H1 (cell line): ENCODE results near the gene REPIN1. TPM values are rescaled to one million over a fixed set of nuclear protein-coding genes. Genes with fewer than 3 reads are reported as not detected.
A peak's percentile ranks its signal among the peaks of the same experiment; 100 is the strongest.

ENCODE experiments used
- CTCF ChIA-PET: fragments of 300-600 bp; sonication (Branson Sonifier 250); formaldehyde crosslinking; loops from one replicate; lab custom pipeline; 2021; ENCODE audit not compliant: partially characterized antibody; lab: Charles Lee
- POLR2A ChIA-PET: fragments of 300-600 bp; sonication (Branson Sonifier 250); formaldehyde crosslinking; loops from one replicate; lab custom pipeline; 2021; ENCODE audit warnings: inconsistent platforms; ENCODE audit not compliant: partially characterized antibody; lab: Charles Lee
- DNase-seq, 2 experiments: peaks; one replicate each; pipeline versions ENCODE4 v3.0.0 to v3.0.0-alpha.2; 2010 to 2022; ENCODE audit warnings: low spot score in 2 of 2, low read depth in 1 of 2, mixed read lengths in 1 of 2
- FAIRE-seq: peaks from 2 replicates; lab custom pipeline; 2011; peaks lifted over from hg19 to GRCh38; lab: Jason Lieb, UNC
- H2AFZ ChIP-seq: 2 replicates; pipeline ENCODE4 v1.8.1; 2012; ENCODE audit warnings: low read length, inconsistent platforms
- H2AK5ac ChIP-seq: 2 replicates; pipeline ENCODE4 v1.6.1; 2013; ENCODE audit warnings: low read depth, low read length
- H2BK120ac ChIP-seq: replicated peaks from 2 replicates; pipeline ENCODE3; 2013; ENCODE audit warnings: low read depth, low read length, inconsistent platforms
- H2BK12ac ChIP-seq: 2 replicates; pipeline ENCODE4 v1.6.1; 2013; ENCODE audit warnings: low read depth, low read length
- H2BK15ac ChIP-seq: 2 replicates; pipeline ENCODE4 v1.6.1; 2013; ENCODE audit warnings: low read length
- H2BK20ac ChIP-seq: 2 replicates; pipeline ENCODE4 v1.6.1; 2013; ENCODE audit warnings: low read length
- H2BK5ac ChIP-seq: 2 replicates; pipeline ENCODE4 v1.6.1; 2013; ENCODE audit warnings: low read depth, low read length
- H3K14ac ChIP-seq: 2 replicates; pipeline ENCODE4 v1.6.1; 2013; ENCODE audit warnings: inconsistent platforms; ENCODE audit not compliant: insufficient read length
- H3K18ac ChIP-seq: 2 replicates; pipeline ENCODE4 v1.6.1; 2013; ENCODE audit warnings: low read length; ENCODE audit errors: extremely low read depth
- H3K23ac ChIP-seq: 2 replicates; pipeline ENCODE4 v1.6.1; 2013; ENCODE audit warnings: inconsistent platforms; ENCODE audit not compliant: insufficient read length
- H3K23me2 ChIP-seq: 2 replicates; pipeline ENCODE4 v1.6.1; 2013; ENCODE audit warnings: low read depth, low read length
- H3K27ac ChIP-seq: 2 replicates; pipeline ENCODE4 v1.6.1; 2011; ENCODE audit warnings: low read depth, low read length, inconsistent platforms
- H3K27me3 ChIP-seq, 4 experiments: replicated peaks in 1 of 4; 1 replicate in 1 of 4; 2 replicates in 3 of 4; pipeline versions ENCODE4 v1.6.1 to v1.8.1; 2011 to 2013; ENCODE audit warnings: low read length in 3 of 4, mild to moderate bottlenecking in 3 of 4, inconsistent platforms in 2 of 4, mixed read lengths in 2 of 4, moderate library complexity in 1 of 4; ENCODE audit not compliant: control insufficient read depth in 3 of 4, insufficient read depth in 3 of 4; ENCODE audit errors: extremely low read depth in 1 of 4
- H3K36me3 ChIP-seq, 4 experiments: 2 replicates each; pipeline versions ENCODE4 v1.6.1 to v1.8.1; 2011 to 2013; ENCODE audit warnings: mild to moderate bottlenecking in 4 of 4, low read length in 3 of 4, moderate library complexity in 2 of 4, control low read depth in 1 of 4, inconsistent platforms in 1 of 4; ENCODE audit not compliant: insufficient read depth in 4 of 4, control insufficient read depth in 2 of 4
- H3K4ac ChIP-seq: replicated peaks from 2 replicates; pipeline ENCODE3; 2013; ENCODE audit warnings: low read length, low read depth, mixed read lengths, inconsistent platforms; ENCODE audit not compliant: insufficient read length
- H3K4me1 ChIP-seq, 4 experiments: replicated peaks in 1 of 4; 1 replicate in 1 of 4; 2 replicates in 3 of 4; pipeline versions ENCODE4 v1.6.1 to v1.8.1; 2011 to 2013; ENCODE audit warnings: low read length in 3 of 4, inconsistent platforms in 2 of 4, mixed read lengths in 1 of 4; ENCODE audit not compliant: insufficient read depth in 4 of 4, control insufficient read depth in 3 of 4
- H3K4me2 ChIP-seq, 2 experiments: 2 replicates each; pipeline versions ENCODE4 v1.6.1 to v1.8.1; 2011 to 2013; ENCODE audit warnings: low read depth in 2 of 2, low read length in 2 of 2, control low read depth in 1 of 2, inconsistent platforms in 1 of 2, mild to moderate bottlenecking in 1 of 2; ENCODE audit not compliant: insufficient read depth in 1 of 2
- H3K4me3 ChIP-seq, 4 experiments: fragments of 200-600, 300-600 bp in 1 of 4; sonication (generic), shearing (Covaris generic), sonication (Bioruptor Twin) in 1 of 4; 2 replicates each; pipeline versions ENCODE4 v1.5.1 to v1.8.1; 2011 to 2016; ENCODE audit warnings: low read length in 4 of 4, low read depth in 3 of 4, control low read depth in 2 of 4, inconsistent platforms in 2 of 4, mild to moderate bottlenecking in 2 of 4, mixed read lengths in 1 of 4, moderate library complexity in 1 of 4; ENCODE audit not compliant: insufficient read depth in 2 of 4; ENCODE audit errors: extremely low read depth in 1 of 4
- H3K56ac ChIP-seq: replicated peaks from 2 replicates; pipeline ENCODE3; 2013; ENCODE audit warnings: low read depth, mild to moderate bottlenecking, mixed read lengths, low read length, inconsistent platforms; ENCODE audit not compliant: insufficient read length
- H3K79me1 ChIP-seq: 2 replicates; pipeline ENCODE4 v1.6.1; 2013; ENCODE audit warnings: low read depth, low read length, control low read depth
- H3K79me2 ChIP-seq, 2 experiments: 2 replicates each; pipeline versions ENCODE4 v1.6.1 to v1.8.1; 2012 to 2013; ENCODE audit warnings: low read length in 2 of 2, mild to moderate bottlenecking in 2 of 2, inconsistent platforms in 1 of 2; ENCODE audit not compliant: insufficient read depth in 2 of 2, control insufficient read depth in 1 of 2
- H3K9ac ChIP-seq, 4 experiments: replicated peaks in 1 of 4; 1 replicate in 1 of 4; 2 replicates in 3 of 4; pipeline versions ENCODE4 v1.6.1 to v1.8.1; 2011 to 2013; ENCODE audit warnings: low read depth in 3 of 4, low read length in 3 of 4, control low read depth in 2 of 4, mild to moderate bottlenecking in 2 of 4, moderate library complexity in 2 of 4, inconsistent platforms in 1 of 4; ENCODE audit errors: extremely low read depth in 1 of 4
- H3K9me3 ChIP-seq, 2 experiments: 2 replicates each; pipeline versions ENCODE4 v1.6.1 to v1.8.1; 2012 to 2013; ENCODE audit warnings: mild to moderate bottlenecking in 2 of 2, moderate library complexity in 2 of 2, control low read depth in 1 of 2, inconsistent platforms in 1 of 2, low read depth in 1 of 2, low read length in 1 of 2, mixed read lengths in 1 of 2; ENCODE audit not compliant: insufficient read depth in 2 of 2
- H4K20me1 ChIP-seq, 2 experiments: replicated peaks in 1 of 2; 2 replicates each; pipeline versions ENCODE3 to v1.8.1; 2011 to 2013; ENCODE audit warnings: inconsistent platforms in 2 of 2, low read length in 2 of 2, mild to moderate bottlenecking in 1 of 2; ENCODE audit not compliant: insufficient read depth in 2 of 2, control insufficient read depth in 1 of 2
- H4K5ac ChIP-seq: 2 replicates; pipeline ENCODE4 v1.6.1; 2013; ENCODE audit warnings: low read length, low read depth, mixed read lengths, inconsistent platforms; ENCODE audit not compliant: insufficient read length
- H4K8ac ChIP-seq: 2 replicates; pipeline ENCODE4 v1.8.0; 2013; ENCODE audit warnings: mild to moderate bottlenecking, moderate library complexity, low read length, inconsistent platforms; ENCODE audit not compliant: insufficient read depth; ENCODE audit errors: extremely low read depth
- H4K91ac ChIP-seq: replicated peaks from 2 replicates; pipeline ENCODE3; 2013; ENCODE audit warnings: low read length, mixed read lengths, inconsistent platforms; ENCODE audit not compliant: insufficient read length
- CHD1 ChIP-seq: IDR thresholded peaks from 2 replicates; pipeline ENCODE4 v1.6.1; 2012; ENCODE audit warnings: low read depth, low read length, improper control_type of control experiment
- EZH2 ChIP-seq: fragments of 200-600 bp; sonication (generic); IDR thresholded peaks from 2 replicates; pipeline ENCODE4 v1.7.1; 2012; ENCODE audit warnings: low read depth, mild to moderate bottlenecking, moderate library complexity, low read length, inconsistent platforms; ENCODE audit not compliant: severe bottlenecking
- SIX5 ChIP-seq: IDR thresholded peaks from 2 replicates; pipeline ENCODE4 v1.6.1; 2011; ENCODE audit warnings: mild to moderate bottlenecking, low read depth, low read length
- WGBS, 2 experiments: shearing (Covaris generic) in 1 of 2; methylation state at CpG; one replicate each; pipeline versions ENCODE4 v1.1.6 to v1.1.7; 2013 to 2015; ENCODE audit warnings: low lambda C conversion rate in 2 of 2, mixed read lengths in 2 of 2, inconsistent platforms in 1 of 2, low coverage in 1 of 2, missing lambda C conversion rate in 1 of 2; ENCODE audit not compliant: insufficient replicate concordance in 2 of 2, insufficient coverage in 1 of 2, insufficient read length in 1 of 2; ENCODE audit errors: extremely low coverage in 1 of 2, missing lambda C conversion rate in 1 of 2; 5-methylcytosine and 5-hydroxymethylcytosine counted together
- polyA plus RNA-seq, 7 experiments: library from polyadenylated mRNA; depleted of rRNA in 3 of 7; stranded (reverse) in 5 of 7; unstranded in 2 of 7; fragments of >200 nt in 5 of 7; fragments of 200-250 nt in 2 of 7; gene quantifications; 1 replicate in 5 of 7; 2 replicates in 1 of 7; 4 replicates in 1 of 7; pipeline versions ENCODE4 v1.2.1 to v1.2.3, GENCODE V29; 2011 to 2013; ENCODE audit warnings: missing spikeins in 2 of 7, mixed read lengths in 2 of 7
- total RNA-seq: library from RNA; stranded (reverse); fragmentation: NEBNext Ultra II Directional; extraction: Animal tissue kit (Norgen Biotek cat#: 25700); gene quantifications from 2 replicates; pipeline ENCODE4 v1.2.1, GENCODE V29; 2021

REPIN1 gene
- total and polyA plus RNA-seq, 2 of the 8 experiments (the other 6 are each of a cell fraction or from before 2014, with no cell fraction given), result 98.6 to 125 TPM

DNA sequence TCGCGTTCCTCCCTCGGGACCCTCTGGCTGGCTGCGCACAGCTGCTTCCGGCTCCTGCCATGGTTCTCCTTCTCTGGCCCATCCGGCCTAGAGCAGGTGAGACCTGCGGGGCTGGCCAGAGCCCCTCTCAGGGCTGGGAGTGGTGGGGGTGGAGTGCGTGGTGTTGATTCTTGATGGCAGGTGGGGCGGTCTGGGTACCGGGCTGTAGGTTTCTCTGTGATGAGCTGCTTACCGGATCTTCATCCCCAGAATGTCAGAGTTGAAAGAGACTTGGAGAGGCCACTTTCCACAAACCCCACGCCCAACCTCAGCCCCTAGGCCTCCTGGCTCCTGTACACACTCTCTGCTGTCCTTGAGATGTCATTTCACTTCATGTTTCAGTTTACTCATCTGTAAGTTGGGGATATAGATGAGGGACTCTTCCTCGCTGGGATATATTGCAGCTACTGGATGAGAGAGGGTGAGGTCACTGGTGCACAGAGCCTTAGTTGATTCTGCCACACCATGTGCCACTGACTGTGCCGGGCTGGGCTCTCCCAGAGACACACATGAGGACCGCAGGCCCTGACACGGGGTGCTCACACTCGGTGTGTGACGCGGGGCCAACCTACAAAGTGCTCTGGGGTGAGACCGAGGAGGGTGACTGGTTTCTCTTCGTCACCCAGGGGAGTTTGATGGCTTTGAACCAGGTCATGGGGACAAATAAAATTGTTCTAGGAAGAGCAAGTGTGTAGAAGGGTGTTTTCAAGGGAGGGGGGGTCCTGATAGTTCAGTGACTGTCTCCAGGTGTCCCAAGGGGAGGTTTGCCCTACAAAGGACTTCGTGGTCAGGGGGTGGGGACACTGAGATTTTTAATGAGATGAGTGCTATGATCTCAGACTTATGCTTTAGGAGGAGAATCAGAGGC is 40.0 kb downstream of the REPIN1 start:
- H3K4ac ChIP-seq, result no peak overlapping the region
- no peak overlapping the region for H2AFZ ChIP-seq
- WGBS, 2 experiments, result 85% methylated on average over 17 of the region's 22 CpGs; no CpG with 5 or more reads in 1 of the 2 experiments
- TF ChIP-seq EZH2 (no peak), CHD1 (no peak), SIX5 (no peak)
- H2BK15ac ChIP-seq, result no peak overlapping the region
- H4K5ac ChIP-seq, result no peak overlapping the region
- H3K9me3 ChIP-seq, result no peaks in the 10 kb centered on the region
- no peak overlapping the region for H2BK12ac ChIP-seq
- H3K4me1 ChIP-seq, result peaks cover 17 to 26% (median 21%) of the 10 kb centered on the region in 4 experiments
- H3K27ac ChIP-seq, result no peak overlapping the region
- H3K14ac ChIP-seq, result no peak overlapping the region
- H3K56ac ChIP-seq, result no peak overlapping the region
- H2BK5ac ChIP-seq, result no peak overlapping the region
- H3K36me3 ChIP-seq, result peaks cover 7 to 37% (median 15%) of the 10 kb centered on the region in 4 experiments
- H3K23me2 ChIP-seq, result peaks cover 4% of the 10 kb centered on the region; the same call in 1 of the 2 replicates
- no peak overlapping the region for H3K9ac ChIP-seq
- H4K20me1 ChIP-seq, result peaks cover 0 to 3% of the 10 kb centered on the region in 2 experiments
- no peak overlapping the region for H3K23ac ChIP-seq
- no peak overlapping the region for H2BK20ac ChIP-seq
- FAIRE-seq (no peak), DNase-seq (no peak)
- H2BK120ac ChIP-seq, result no peak overlapping the region
- ChIA-PET POLR2A (interaction anchor here (0.7 to 14.9 kb wide), 9 partner anchors 9 to 673 kb away, joined by 3 to 230 read pairs (median 6); partner anchors contain the start of gene REPIN1), CTCF (interaction anchor here (0.6 to 3.8 kb wide), 7 partner anchors 10 to 390 kb away, joined by 3 to 16 read pairs (median 3); no protein-coding TSS in a partner anchor)
- H2AK5ac ChIP-seq, result no peak overlapping the region
- peaks cover 5% of the 10 kb centered on the region for H3K79me1 ChIP-seq
- no peak overlapping the region for H4K91ac ChIP-seq
- H3K27me3 ChIP-seq, result no peaks in the 10 kb centered on the region
- no peak overlapping the region for H3K4me2 ChIP-seq
- H3K79me2 ChIP-seq, result peaks cover 0 to 24% of the 10 kb centered on the region in 2 experiments; a peak in 2 of 4 replicates
- H4K8ac ChIP-seq, result 0 out of 2 replicates have a peak overlapping the region, but pooled peaks have one; percentile 29
- no peak overlapping the region for H3K18ac ChIP-seq
- no peak overlapping the region for H3K4me3 ChIP-seq
